ENCODE data around the gene CORO6. TPM values are rescaled to one million over a fixed set of nuclear protein-coding genes. Genes with fewer than 3 reads are reported as not detected.
A peak's percentile ranks its signal among the peaks of the same experiment; 100 is the strongest.

Gene CORO6
- total and polyA plus RNA-seq, 2 donors (not counting 1 experiment from before 2014, with no cell fraction given), result 1.4 to 4.0 TPM

- Mint-ChIP-seq H3K4me3 (peak overlapping the region; percentile 56), H3K4me1 (peaks cover 51% of the 10 kb centered on the region), H3K9me3 (ENCODE audit: insufficient read depth) (no peaks in the 10 kb centered on the region), H3K27ac (peak overlapping the region; percentile 71), H3K27me3 (no peaks in the 10 kb centered on the region)
- H3K4me1 ChIP-seq (ENCODE audit: control insufficient read depth in 2 of 2, insufficient read depth in 2 of 2, low read length in 2 of 2), result peaks cover 35 to 43% of the 10 kb centered on the region in 2 donors
- H3K4me3 ChIP-seq (ENCODE audit: control extremely low read depth in 1 of 5, extremely low read depth in 1 of 5, insufficient read depth in 1 of 5, low read depth in 2 of 5, low read length in 4 of 5), result no peak overlapping the region
- peaks cover 0 to 31% of the 10 kb centered on the region in 2 experiments for H3K36me3 ChIP-seq (replicated peaks in 1 of 2; ENCODE audit: control extremely low read depth in 1 of 2, control insufficient read depth in 1 of 2, extremely low read depth in 1 of 2, insufficient read depth in 2 of 2, low read length in 1 of 2)
- DNase-seq, result no peak
- ATAC-seq (ENCODE audit: low read depth), result no peak
- TF ChIP-seq CTCF (IDR thresholded peaks at IDR 0.05) (no peak), EZH2 (IDR thresholded peaks at IDR 0.05; ENCODE audit: borderline replicate concordance, insufficient read depth, low read depth, low read length, poor library complexity, severe bottlenecking) (no peak)
- peaks cover 74% of the 10 kb centered on the region for H3K79me2 ChIP-seq (ENCODE audit: control insufficient read depth, insufficient read depth, low read length)
- peak overlapping the region; percentile 69 for H3K4me2 ChIP-seq (replicated peaks; ENCODE audit: low read depth, low read length, poor library complexity, severe bottlenecking)
- peaks cover 56% of the 10 kb centered on the region for H4K20me1 ChIP-seq (ENCODE audit: control insufficient read depth, insufficient read depth, low read length, poor library complexity, severe bottlenecking)
- H3K9me3 ChIP-seq (ENCODE audit: control extremely low read depth in 1 of 3, control insufficient read depth in 2 of 3, insufficient read depth in 1 of 3, low read length in 2 of 3), result no peaks in the 10 kb centered on the region
- WGBS (ENCODE audit: insufficient coverage), result 73% methylated on average over 16 of the region's 16 CpGs
- ChIA-PET POLR2A (no interaction called here), CTCF (interaction anchor here (0.5 to 24.3 kb wide), 4 partner anchors 9 to 28 kb away, joined by 3 to 336 read pairs (median 14); partner anchors contain the start of gene ANKRD13B)
- intact Hi-C loops (cut with micrococcal nuclease), result no loop called here
- no peaks in the 10 kb centered on the region for H3K27me3 ChIP-seq (replicated peaks in 1 of 4; ENCODE audit: control extremely low read depth in 1 of 4, control insufficient read depth in 3 of 4, insufficient read depth in 4 of 4, low read length in 3 of 4)
- H2AFZ ChIP-seq (ENCODE audit: insufficient read depth, low read depth, low read length, poor library complexity, severe bottlenecking), result no peak overlapping the region
- H3K27ac ChIP-seq (ENCODE audit: low read length in 2 of 2), result no peak overlapping the region
- no peak overlapping the region for H3K9ac ChIP-seq (ENCODE audit: low read length)
Measured at GRCh38 chr17:29583324-29584248, 39.1 kb downstream of the CORO6 start.

- Histone ChIP-seq H3K27me3 (replicated peaks in 1 of 4; ENCODE audit: control extremely low read depth in 1 of 4, control insufficient read depth in 3 of 4, insufficient read depth in 4 of 4, low read length in 3 of 4) (no peaks in the 10 kb centered on the region), H4K20me1 (ENCODE audit: control insufficient read depth, insufficient read depth, low read length, poor library complexity, severe bottlenecking) (peaks cover 47% of the 10 kb centered on the region), H3K9ac (ENCODE audit: low read length) (no peak overlapping the region), H3K4me2 (replicated peaks; ENCODE audit: low read depth, low read length, poor library complexity, severe bottlenecking) (no peak overlapping the region), H3K27ac (ENCODE audit: low read length in 2 of 2) (no peak overlapping the region), H3K4me1 (ENCODE audit: control insufficient read depth in 2 of 2, insufficient read depth in 2 of 2, low read length in 2 of 2) (peaks cover 28 to 35% of the 10 kb centered on the region in 2 donors), H3K4me3 (ENCODE audit: control extremely low read depth in 1 of 5, extremely low read depth in 1 of 5, insufficient read depth in 1 of 5, low read depth in 2 of 5, low read length in 4 of 5) (no peak overlapping the region), H3K9me3 (ENCODE audit: control extremely low read depth in 1 of 3, control insufficient read depth in 2 of 3, insufficient read depth in 1 of 3, low read length in 2 of 3) (no peaks in the 10 kb centered on the region), H3K36me3 (replicated peaks in 1 of 2; ENCODE audit: control extremely low read depth in 1 of 2, control insufficient read depth in 1 of 2, extremely low read depth in 1 of 2, insufficient read depth in 2 of 2, low read length in 1 of 2) (peaks cover 0 to 38% of the 10 kb centered on the region in 2 experiments), H3K79me2 (ENCODE audit: control insufficient read depth, insufficient read depth, low read length) (peaks cover 68% of the 10 kb centered on the region), H2AFZ (ENCODE audit: insufficient read depth, low read depth, low read length, poor library complexity, severe bottlenecking) (no peak overlapping the region)
- POLR2A ChIA-PET, result no interaction called here
- DNase-seq, result peak; percentile 4
- Mint-ChIP-seq H3K27me3 (no peaks in the 10 kb centered on the region), H3K9me3 (ENCODE audit: insufficient read depth) (no peaks in the 10 kb centered on the region), H3K27ac (no peak overlapping the region), H3K4me1 (peaks cover 45% of the 10 kb centered on the region), H3K4me3 (no peak overlapping the region)
- intact Hi-C loops (cut with micrococcal nuclease), result no loop called here
- CTCF ChIA-PET, result interaction anchor here (1.8 to 24.3 kb wide), 2 partner anchors 10 to 29 kb away, joined by 10 to 336 read pairs; partner anchors contain the start of gene ANKRD13B
- no peak for TF ChIP-seq EZH2 (IDR thresholded peaks at IDR 0.05; ENCODE audit: borderline replicate concordance, insufficient read depth, low read depth, low read length, poor library complexity, severe bottlenecking)
- no peak for TF ChIP-seq CTCF (IDR thresholded peaks at IDR 0.05)
- WGBS (ENCODE audit: insufficient coverage), result 97% methylated on average over 11 of the region's 13 CpGs
- ATAC-seq (ENCODE audit: low read depth), result no peak
Measured at GRCh38 chr17:29582772-29583171, 39.9 kb downstream of the CORO6 start.
